CD4-positive, alpha-beta T cell treated with Interleukin-6 for 4 hours (primary cell): Measurements from ENCODE around the gene FOXC1.
A peak's percentile ranks its signal among the peaks of the same experiment; 100 is the strongest.

Source experiments
- DNase-seq: peaks from one replicate; pipeline ENCODE4 v3.0.0-alpha.2; 2020; ENCODE audit warnings: mixed read lengths

The FOXC1 gene

GRCh38 chr6:1609648-1610496 is at the start of gene FOXC1:
Gene FOXC1, plus strand, starts transcription at chr6:1609915. Its CDS starts 531 bp downstream, at chr6:1610446.
- peak; percentile 42 for DNase-seq

GRCh38 chr6:1560281-1561058 is 49.2 kb upstream of the FOXC1 start:
- DNase-seq, result no peak

GRCh38 chr6:1561355-1561754 is 48.4 kb upstream of the FOXC1 start:
- DNase-seq, result no peak

GRCh38 chr6:1562171-1562955 is 47.4 kb upstream of the FOXC1 start:
- DNase-seq, result no peak

- no peak for DNase-seq
Observed at GRCh38 chr6:1569377-1569776, 40.3 kb upstream of the FOXC1 start.

- no peak for DNase-seq
Observed at GRCh38 chr6:1570848-1571247, 38.9 kb upstream of the FOXC1 start.

GRCh38 chr6:1572892-1573291 is 36.8 kb upstream of the FOXC1 start:
- no peak for DNase-seq

GRCh38 chr6:1574083-1574761 is 35.5 kb upstream of the FOXC1 start:
- DNase-seq, result no peak

GRCh38 chr6:1574890-1575209 is 34.9 kb upstream of the FOXC1 start:
- no peak for DNase-seq

- DNase-seq, result no peak
Observed at GRCh38 chr6:1575210-1576041, 34.3 kb upstream of the FOXC1 start.

- no peak for DNase-seq
Observed at GRCh38 chr6:1576166-1576565, 33.5 kb upstream of the FOXC1 start.

GRCh38 chr6:1576711-1577110 is 33.0 kb upstream of the FOXC1 start:
- no peak for DNase-seq

- DNase-seq, result no peak
Observed at GRCh38 chr6:1577146-1577680, 32.5 kb upstream of the FOXC1 start.

GRCh38 chr6:1577896-1578745 is 31.6 kb upstream of the FOXC1 start:
- DNase-seq, result no peak

GRCh38 chr6:1579096-1579495 is 30.6 kb upstream of the FOXC1 start:
- DNase-seq, result no peak

- no peak for DNase-seq
Observed at GRCh38 chr6:1580109-1580508, 29.6 kb upstream of the FOXC1 start.

- DNase-seq, result no peak
Observed at GRCh38 chr6:1580585-1580984, 29.1 kb upstream of the FOXC1 start.

GRCh38 chr6:1581120-1581991 is 28.4 kb upstream of the FOXC1 start:
- DNase-seq, result no peak

GRCh38 chr6:1584146-1584545 is 25.6 kb upstream of the FOXC1 start:
- no peak for DNase-seq
